Vagina (tissue), 2 donors: ENCODE results near the gene DTD1. TPM values are rescaled to one million over a fixed set of nuclear protein-coding genes. Genes with fewer than 3 reads are reported as not detected.
A peak's percentile ranks its signal among the peaks of the same experiment; 100 is the strongest.

Experiments
- DNase-seq, 2 donors: peaks; one replicate each; pipeline ENCODE4 v3.0.0-alpha.2; 2017; ENCODE audit errors: extremely low spot score in 2 of 2
- H3K27ac ChIP-seq: fragments of 200-600 bp; sonication (generic); one replicate; pipeline ENCODE4 v1.5.1; 2019
- H3K27me3 ChIP-seq: fragments of 200-600 bp; sonication (generic); one replicate; pipeline ENCODE4 v1.5.1; 2019
- H3K36me3 ChIP-seq, 2 donors: fragments of 200-600 bp; sonication (generic); one replicate each; pipeline ENCODE4 v1.5.1; 2017 to 2019
- H3K4me1 ChIP-seq: fragments of 200-600 bp; sonication (generic); one replicate; pipeline ENCODE4 v1.5.1; 2019
- H3K4me3 ChIP-seq, 2 donors: fragments of 200-600 bp; sonication (generic); 1 replicate in 1 of 2; 2 replicates in 1 of 2; pipeline ENCODE4 v1.5.1; 2016 to 2019
- H3K9me3 ChIP-seq: fragments of 200-600 bp; sonication (generic); one replicate; pipeline ENCODE4 v1.5.1; 2019
- POLR2A ChIP-seq, 2 donors: fragments of 450-650 bp; IDR thresholded peaks; one replicate each; pipeline ENCODE4 v1.6.1; 2017; ENCODE audit warnings: antibody characterized with exemption in 2 of 2, mild to moderate bottlenecking in 2 of 2, moderate library complexity in 2 of 2
- POLR2AphosphoS5 ChIP-seq, 2 donors: sonication (generic); formaldehyde crosslinking; IDR thresholded peaks; one replicate each; pipeline ENCODE4 v1.9.0; 2017; ENCODE audit warnings: antibody characterized with exemption in 2 of 2, mild to moderate bottlenecking in 2 of 2, low read depth in 1 of 2; ENCODE audit not compliant: insufficient read depth in 1 of 2
- intact Hi-C: fragments of 100-400 bp; cut with DNase I; formaldehyde crosslinking; loops from one replicate; pipeline ENCODE4 v1.15.1; 2023
- total RNA-seq: library from RNA; depleted of rRNA; stranded (reverse); fragments of >200 nt; gene quantifications from one replicate; pipeline ENCODE4 v1.2.3, GENCODE V29; 2016
- TF ChIP-seq, protein P1 (sequence below), 3 experiments: fragments of 450-650 bp in 2 of 3; fragments of 200-600 bp in 1 of 3; sonication (generic) in 1 of 3; IDR thresholded peaks; one replicate each; pipeline ENCODE4 v1.5.1; 2017 to 2019; ENCODE audit warnings: antibody characterized with exemption in 3 of 3, mild to moderate bottlenecking in 2 of 3, moderate library complexity in 2 of 3

DTD1 gene
- total RNA-seq, 1 donor from 2014 or later = 24.1 TPM

DNA sequence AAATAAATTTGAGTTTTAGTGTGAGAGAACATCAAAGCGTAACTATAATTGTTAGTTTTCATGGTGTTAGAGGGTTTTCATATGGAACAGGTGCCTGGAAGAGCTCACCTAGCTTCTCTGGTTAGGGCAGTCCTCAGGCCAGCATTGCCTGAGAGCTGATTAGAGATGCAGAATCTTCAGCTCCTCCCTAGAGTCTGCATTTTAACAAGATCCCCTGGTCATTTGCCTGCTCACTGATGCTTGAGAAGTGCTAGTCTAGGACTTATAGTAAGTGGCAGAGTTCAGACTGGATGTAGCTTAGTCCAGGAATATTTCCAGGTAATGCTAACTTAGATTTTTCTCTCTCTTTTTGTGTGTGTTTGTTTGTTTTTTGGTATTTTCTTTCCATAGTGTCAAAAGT lies 42.3 kb upstream of the DTD1 start:
- H3K27ac ChIP-seq = no peak overlapping the region
- intact Hi-C loops = no loop called here
- H3K4me3 ChIP-seq = no peak overlapping the region
- H3K4me1 ChIP-seq = no peaks in the 10 kb centered on the region
- no peak for DNase-seq
- no peaks in the 10 kb centered on the region for H3K9me3 ChIP-seq
- H3K27me3 ChIP-seq = no peaks in the 10 kb centered on the region
- H3K36me3 ChIP-seq = peaks cover 4 to 59% of the 10 kb centered on the region in 2 donors
- TF ChIP-seq POLR2A (IDR thresholded peaks at IDR 0.05) (no peak), POLR2AphosphoS5 (IDR thresholded peaks at IDR 0.05; ENCODE audit: insufficient read depth in 1 of 2, low read depth in 1 of 2) (no peak)
- TF ChIP-seq, protein P1, sequence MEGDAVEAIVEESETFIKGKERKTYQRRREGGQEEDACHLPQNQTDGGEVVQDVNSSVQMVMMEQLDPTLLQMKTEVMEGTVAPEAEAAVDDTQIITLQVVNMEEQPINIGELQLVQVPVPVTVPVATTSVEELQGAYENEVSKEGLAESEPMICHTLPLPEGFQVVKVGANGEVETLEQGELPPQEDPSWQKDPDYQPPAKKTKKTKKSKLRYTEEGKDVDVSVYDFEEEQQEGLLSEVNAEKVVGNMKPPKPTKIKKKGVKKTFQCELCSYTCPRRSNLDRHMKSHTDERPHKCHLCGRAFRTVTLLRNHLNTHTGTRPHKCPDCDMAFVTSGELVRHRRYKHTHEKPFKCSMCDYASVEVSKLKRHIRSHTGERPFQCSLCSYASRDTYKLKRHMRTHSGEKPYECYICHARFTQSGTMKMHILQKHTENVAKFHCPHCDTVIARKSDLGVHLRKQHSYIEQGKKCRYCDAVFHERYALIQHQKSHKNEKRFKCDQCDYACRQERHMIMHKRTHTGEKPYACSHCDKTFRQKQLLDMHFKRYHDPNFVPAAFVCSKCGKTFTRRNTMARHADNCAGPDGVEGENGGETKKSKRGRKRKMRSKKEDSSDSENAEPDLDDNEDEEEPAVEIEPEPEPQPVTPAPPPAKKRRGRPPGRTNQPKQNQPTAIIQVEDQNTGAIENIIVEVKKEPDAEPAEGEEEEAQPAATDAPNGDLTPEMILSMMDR (IDR thresholded peaks at IDR 0.05) = no peak

DNA sequence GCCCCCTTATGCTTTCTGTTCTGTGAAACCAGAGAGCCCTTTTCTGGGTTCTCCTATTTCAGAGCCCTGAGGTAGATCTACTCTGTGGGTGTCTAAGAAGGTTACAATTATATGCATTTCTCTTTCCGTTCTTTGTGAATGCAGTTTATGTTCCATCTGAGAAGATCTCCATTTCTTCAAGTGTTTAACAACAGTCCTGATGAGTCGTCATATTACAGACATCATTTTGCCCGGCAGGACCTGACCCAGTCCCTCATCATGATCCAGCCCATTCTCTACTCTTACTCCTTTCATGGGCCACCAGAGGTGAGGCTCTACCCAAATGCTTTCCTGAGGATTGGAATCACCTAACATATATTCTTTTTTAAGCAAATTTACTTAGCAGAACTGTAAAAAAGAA lies 39.4 kb upstream of the DTD1 start:
- Histone ChIP-seq H3K36me3 (peaks cover 4 to 67% of the 10 kb centered on the region in 2 donors), H3K27me3 (no peaks in the 10 kb centered on the region), H3K4me1 (no peaks in the 10 kb centered on the region), H3K27ac (no peak overlapping the region), H3K9me3 (no peaks in the 10 kb centered on the region), H3K4me3 (no peak overlapping the region)
- TF ChIP-seq POLR2A (IDR thresholded peaks at IDR 0.05) (no peak), POLR2AphosphoS5 (IDR thresholded peaks at IDR 0.05; ENCODE audit: insufficient read depth in 1 of 2, low read depth in 1 of 2) (no peak)
- TF ChIP-seq, protein P1 (IDR thresholded peaks at IDR 0.05) = no peak
- intact Hi-C loops = no loop called here
- DNase-seq = no peak

DNA sequence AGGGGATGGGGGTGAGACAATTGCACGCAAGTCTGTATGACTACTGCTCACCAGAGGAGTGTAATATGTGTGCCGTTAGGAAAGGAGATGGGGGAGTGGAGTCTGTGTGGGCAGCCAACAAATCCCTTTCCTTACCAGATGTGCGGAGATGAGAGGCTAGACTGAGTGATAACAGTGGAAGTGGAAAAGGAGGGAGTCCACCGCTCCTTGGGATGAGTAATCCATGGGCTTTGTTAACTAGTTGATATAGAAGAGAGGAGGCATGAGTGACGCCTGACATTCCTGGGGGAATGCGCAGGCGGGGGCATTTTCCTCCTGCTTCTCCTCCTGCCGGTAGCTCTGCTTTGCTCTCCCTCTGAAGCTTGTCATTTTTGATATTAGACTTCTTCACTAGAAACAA lies 34.1 kb upstream of the DTD1 start:
- Histone ChIP-seq H3K27me3 (no peaks in the 10 kb centered on the region), H3K36me3 (peaks cover 4 to 65% of the 10 kb centered on the region in 2 donors)

DNA sequence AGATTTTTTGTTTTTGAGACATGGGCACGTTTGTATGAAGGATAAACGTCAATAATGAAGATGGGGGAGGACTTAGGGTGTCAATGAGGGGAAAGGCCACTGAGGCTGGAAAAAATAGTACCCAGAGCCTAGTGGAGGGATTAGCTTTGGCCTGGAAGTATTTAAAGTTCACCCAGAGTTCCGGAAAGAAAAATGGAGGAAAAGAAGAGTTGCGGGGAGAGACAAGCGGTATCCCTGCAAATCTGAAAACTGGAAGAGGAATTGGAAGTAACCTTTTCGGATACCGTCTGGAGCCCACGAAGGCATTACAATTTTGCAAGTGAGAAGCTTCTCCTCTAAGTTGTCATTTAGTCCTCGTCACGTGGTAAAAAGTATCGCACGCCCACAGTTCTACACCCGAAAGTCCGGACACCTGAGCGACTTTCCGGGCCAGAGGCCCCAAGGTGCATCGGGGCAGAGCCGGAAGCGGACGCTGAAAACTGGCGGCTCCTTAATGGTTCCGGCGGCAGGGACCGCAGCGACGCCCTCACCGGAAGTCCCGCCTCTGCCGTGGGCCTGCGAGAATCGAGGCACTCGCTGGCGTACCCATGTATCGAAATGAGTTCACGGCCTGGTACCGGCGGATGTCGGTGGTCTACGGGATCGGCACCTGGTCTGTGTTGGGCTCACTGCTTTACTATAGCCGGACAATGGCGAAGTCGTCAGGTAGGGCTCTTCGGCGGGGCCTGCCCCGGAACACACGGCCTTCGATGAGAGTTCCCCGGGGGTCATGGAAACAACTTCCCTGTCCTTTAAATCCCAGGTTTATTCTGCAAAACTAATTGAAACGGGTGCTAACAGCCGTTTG lies 20.7 kb upstream of the DTD1 start, which contains the start of gene SMIM26:
TSS of gene SMIM26 (plus strand) at position 541 of the 847 bp plus-strand sequence. CDS start at position 588, 47 bp downstream.
- DNase-seq = peak in 1 of 2 donors; percentile 94
- Histone ChIP-seq H3K27me3 (no peaks in the 10 kb centered on the region), H3K9me3 (no peaks in the 10 kb centered on the region), H3K36me3 (peaks cover 0 to 27% of the 10 kb centered on the region in 2 donors), H3K4me1 (peaks cover 15% of the 10 kb centered on the region), H3K4me3 (peak within 1 kb of the TSS; percentile 68 to 81), H3K27ac (peak within 1 kb of the TSS; percentile 76)
- intact Hi-C loops = no loop called here
- no peak for TF ChIP-seq POLR2A (IDR thresholded peaks at IDR 0.05)
- TF ChIP-seq, protein P1 (IDR thresholded peaks at IDR 0.05) = no peak
- peak; percentile 88 to 93 for TF ChIP-seq POLR2AphosphoS5 (IDR thresholded peaks at IDR 0.05; ENCODE audit: insufficient read depth in 1 of 2, low read depth in 1 of 2)

More for the DNA sequence above, 34.1 kb upstream of the DTD1 start:
- DNase-seq = no peak
- Histone ChIP-seq H3K4me3 (no peak overlapping the region), H3K27ac (no peak overlapping the region), H3K4me1 (no peaks in the 10 kb centered on the region), H3K9me3 (no peaks in the 10 kb centered on the region)
- TF ChIP-seq, protein P1 (IDR thresholded peaks at IDR 0.05) = no peak
- TF ChIP-seq POLR2AphosphoS5 (IDR thresholded peaks at IDR 0.05; ENCODE audit: insufficient read depth in 1 of 2, low read depth in 1 of 2) (no peak), POLR2A (IDR thresholded peaks at IDR 0.05) (no peak)
- intact Hi-C loops = no loop called here

DNA sequence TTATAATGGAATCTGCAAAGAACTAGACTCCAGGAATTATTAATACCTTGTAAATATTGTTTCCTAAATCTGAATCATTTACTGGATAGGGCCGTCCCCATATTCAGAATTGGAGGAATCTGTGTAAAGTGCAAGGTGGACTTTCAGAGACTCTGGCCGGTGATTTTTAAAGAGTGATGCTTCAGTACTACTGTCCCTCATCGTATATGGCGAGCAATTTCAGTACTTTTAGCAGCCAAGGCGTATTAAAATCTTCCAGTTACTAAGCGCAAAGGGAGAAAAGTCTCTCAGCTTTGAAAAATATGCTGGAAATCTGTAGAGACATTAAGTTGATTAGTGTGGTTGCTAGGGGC lies 20.1 kb upstream of the DTD1 start:
- H3K4me1 ChIP-seq = peaks cover 15% of the 10 kb centered on the region
- H3K9me3 ChIP-seq = no peaks in the 10 kb centered on the region
- peak overlapping the region; percentile 76 for H3K27ac ChIP-seq
- TF ChIP-seq, protein P1 (IDR thresholded peaks at IDR 0.05) = no peak
- TF ChIP-seq POLR2AphosphoS5 (IDR thresholded peaks at IDR 0.05; ENCODE audit: insufficient read depth in 1 of 2, low read depth in 1 of 2) (no peak), POLR2A (IDR thresholded peaks at IDR 0.05) (no peak)
- no peaks in the 10 kb centered on the region for H3K27me3 ChIP-seq
- DNase-seq = no peak
- intact Hi-C loops = no loop called here
- H3K4me3 ChIP-seq = peak overlapping the region; percentile 68 to 81
- peaks cover 0 to 25% of the 10 kb centered on the region in 2 donors for H3K36me3 ChIP-seq
